ENCODE measurements around the gene HEPHL1.

DNA sequence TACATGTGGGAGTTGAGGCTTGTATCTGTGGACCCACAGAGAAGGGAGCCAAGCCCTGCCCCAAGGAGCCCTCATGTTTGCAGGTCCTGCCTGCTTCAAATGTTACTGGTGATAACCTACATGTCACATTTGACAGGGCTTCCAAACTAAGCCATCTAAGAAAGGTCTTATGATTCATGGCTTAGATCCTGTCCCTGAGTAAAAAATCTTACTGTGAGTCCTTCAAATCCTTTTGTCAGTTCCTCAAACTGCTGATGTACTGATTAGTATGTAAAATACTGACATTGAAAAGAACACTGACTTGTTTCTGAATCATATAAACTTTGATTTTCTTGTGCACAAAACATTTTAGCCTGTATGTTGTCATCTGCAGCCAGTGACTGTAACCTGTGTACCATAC, 106.5 kb downstream of the HEPHL1 start:
- TF ChIP-seq CTCF (IDR thresholded peaks at IDR 0.05) = no peak
- TF ChIP-seq POLR2A (IDR thresholded peaks at IDR 0.05) = no peak
- no peak for TF ChIP-seq POLR2AphosphoS5 (IDR thresholded peaks at IDR 0.05)
